22Rv1 (cell line): ENCODE data around the gene HDAC2.

ENCODE experiments used
- ZFX ChIP-seq: fragments of 450-650 bp; IDR thresholded peaks from 2 replicates; pipeline ENCODE4 v1.6.1; 2017; ENCODE audit warnings: antibody characterized with exemption, borderline replicate concordance
- TF ChIP-seq, protein P1 (sequence below): fragments of 450-650 bp; IDR thresholded peaks from 2 replicates; pipeline ENCODE4 v1.5.1; 2017; ENCODE audit warnings: mild to moderate bottlenecking

DNA sequence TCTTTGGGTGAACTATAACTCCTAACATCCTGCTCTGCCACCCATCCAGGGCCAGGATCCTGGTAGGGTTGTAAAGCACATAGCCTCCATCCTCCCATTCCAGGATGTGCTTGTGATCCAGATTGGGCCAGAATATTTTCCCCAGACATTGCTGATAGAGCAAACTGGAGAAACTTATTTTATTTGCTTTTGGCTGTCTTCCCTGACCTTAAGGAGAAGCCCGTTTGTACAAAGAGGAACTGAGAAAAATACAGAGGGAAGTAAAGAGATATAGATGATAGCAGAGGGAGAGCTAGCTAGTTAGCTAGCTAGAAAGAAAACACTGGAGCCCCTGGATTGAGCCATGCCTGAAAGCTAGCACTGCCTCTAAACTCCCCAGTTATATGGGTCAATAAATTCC, 9.0 kb upstream of the HDAC2 start:
- TF ChIP-seq, protein P1, sequence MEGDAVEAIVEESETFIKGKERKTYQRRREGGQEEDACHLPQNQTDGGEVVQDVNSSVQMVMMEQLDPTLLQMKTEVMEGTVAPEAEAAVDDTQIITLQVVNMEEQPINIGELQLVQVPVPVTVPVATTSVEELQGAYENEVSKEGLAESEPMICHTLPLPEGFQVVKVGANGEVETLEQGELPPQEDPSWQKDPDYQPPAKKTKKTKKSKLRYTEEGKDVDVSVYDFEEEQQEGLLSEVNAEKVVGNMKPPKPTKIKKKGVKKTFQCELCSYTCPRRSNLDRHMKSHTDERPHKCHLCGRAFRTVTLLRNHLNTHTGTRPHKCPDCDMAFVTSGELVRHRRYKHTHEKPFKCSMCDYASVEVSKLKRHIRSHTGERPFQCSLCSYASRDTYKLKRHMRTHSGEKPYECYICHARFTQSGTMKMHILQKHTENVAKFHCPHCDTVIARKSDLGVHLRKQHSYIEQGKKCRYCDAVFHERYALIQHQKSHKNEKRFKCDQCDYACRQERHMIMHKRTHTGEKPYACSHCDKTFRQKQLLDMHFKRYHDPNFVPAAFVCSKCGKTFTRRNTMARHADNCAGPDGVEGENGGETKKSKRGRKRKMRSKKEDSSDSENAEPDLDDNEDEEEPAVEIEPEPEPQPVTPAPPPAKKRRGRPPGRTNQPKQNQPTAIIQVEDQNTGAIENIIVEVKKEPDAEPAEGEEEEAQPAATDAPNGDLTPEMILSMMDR, result no peak
- no peak for TF ChIP-seq ZFX
